Gastroesophageal sphincter (tissue), 3 donors: Measurements from ENCODE around the gene CSMD2.

Experiments used
- CTCF ChIP-seq, 4 experiments: fragments of 200-600 bp in 2 of 4; fragments of 450-650 bp in 2 of 4; sonication (generic) in 1 of 4; IDR thresholded peaks; one replicate each; pipeline ENCODE4 v1.5.1; 2017 to 2019; ENCODE audit warnings: antibody characterized with exemption in 4 of 4, mild to moderate bottlenecking in 2 of 4, moderate library complexity in 2 of 4
- POLR2A ChIP-seq, 2 donors: fragments of 450-650 bp; IDR thresholded peaks; one replicate each; pipeline ENCODE4 v1.6.1; 2017; ENCODE audit warnings: antibody characterized with exemption in 2 of 2, mild to moderate bottlenecking in 2 of 2, moderate library complexity in 1 of 2

- TF ChIP-seq POLR2A (IDR thresholded peaks at IDR 0.05) (no peak), CTCF (IDR thresholded peaks at IDR 0.05) (no peak)
These were observed 216.7 kb downstream of the CSMD2 start for GRCh38 chr1:33948291-33948690.
